HG02571 (cell line): ENCODE measurements around the gene MIGA2.
A peak's percentile ranks its signal among the peaks of the same experiment; 100 is the strongest.

ENCODE experiments used
- ATAC-seq: cut with Tn5 transposase; IDR thresholded peaks from one replicate; pipeline ENCODE4 v1.9.1; 2021; ENCODE audit warnings: mild to moderate bottlenecking, moderate library complexity; ENCODE audit not compliant: unreplicated experiment

MIGA2 gene

DNA sequence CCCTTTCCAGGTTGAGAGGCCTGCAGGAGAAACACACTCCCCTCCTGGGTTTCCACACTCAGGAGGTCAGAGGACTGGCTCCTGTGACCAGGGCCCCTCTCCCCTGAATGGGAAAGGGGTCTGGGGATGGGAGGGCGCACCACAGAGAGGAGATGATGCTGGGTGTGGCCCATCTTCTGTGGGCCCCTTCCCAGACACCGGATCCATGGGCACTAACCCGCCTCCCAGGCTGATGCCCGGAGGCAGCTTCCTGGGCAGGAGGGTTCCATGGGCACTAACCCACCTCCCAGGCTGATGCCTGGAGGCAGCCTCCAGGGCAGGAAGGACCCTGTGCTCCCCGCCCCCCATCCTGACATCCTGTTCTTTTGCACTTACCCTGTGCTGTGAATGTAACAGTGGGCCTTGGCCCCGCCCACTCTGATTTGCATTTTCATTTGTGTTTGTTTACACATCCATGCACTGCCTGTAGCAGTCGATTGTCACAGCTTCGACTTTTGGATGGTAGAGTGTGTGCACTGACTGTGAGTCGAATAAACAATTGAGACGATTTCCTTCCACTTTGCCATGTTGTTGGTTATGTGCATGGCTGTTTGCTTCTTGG is 35.2 kb downstream of the MIGA2 start:
- no peak for ATAC-seq

DNA sequence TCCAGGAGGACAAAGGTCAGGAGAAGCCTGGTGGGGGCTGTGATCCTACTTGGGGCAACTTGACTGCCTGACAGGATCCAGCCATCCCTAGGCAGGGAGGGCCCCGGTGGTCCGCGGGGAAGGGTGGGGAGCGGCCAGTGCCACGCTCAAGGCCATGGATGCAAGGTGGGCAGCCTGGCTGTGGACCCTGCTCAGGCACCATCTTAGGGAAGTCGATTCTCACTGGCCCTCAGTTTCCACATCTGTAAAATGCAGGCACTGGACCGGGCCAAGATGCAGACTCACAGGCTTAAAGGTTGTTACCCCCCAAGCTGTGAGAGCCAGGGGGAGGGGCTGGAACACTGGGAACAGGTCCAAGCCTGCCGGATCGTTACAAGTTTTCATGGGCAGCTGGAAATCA is 35.7 kb downstream of the MIGA2 start:
- ATAC-seq: no peak

DNA sequence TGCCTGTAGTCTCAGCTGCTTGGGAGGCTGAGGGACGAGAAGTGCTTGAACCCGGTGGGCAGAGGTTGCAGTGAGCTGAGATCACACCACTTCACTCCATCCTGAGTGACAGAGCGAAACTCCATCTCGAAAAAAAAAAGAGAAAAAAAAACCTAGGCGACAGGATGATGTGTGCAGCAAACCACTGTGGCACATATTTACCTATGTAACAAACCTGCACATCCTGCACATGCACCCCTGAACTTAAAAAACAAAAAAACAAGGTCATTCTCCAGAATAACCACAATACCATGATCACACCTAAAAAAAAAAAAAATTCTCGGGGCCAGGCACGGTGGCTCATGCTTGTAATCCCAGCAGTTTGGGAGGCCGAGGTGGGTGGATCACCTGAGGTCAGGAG is 37.0 kb downstream of the MIGA2 start:
- ATAC-seq: no peak

DNA sequence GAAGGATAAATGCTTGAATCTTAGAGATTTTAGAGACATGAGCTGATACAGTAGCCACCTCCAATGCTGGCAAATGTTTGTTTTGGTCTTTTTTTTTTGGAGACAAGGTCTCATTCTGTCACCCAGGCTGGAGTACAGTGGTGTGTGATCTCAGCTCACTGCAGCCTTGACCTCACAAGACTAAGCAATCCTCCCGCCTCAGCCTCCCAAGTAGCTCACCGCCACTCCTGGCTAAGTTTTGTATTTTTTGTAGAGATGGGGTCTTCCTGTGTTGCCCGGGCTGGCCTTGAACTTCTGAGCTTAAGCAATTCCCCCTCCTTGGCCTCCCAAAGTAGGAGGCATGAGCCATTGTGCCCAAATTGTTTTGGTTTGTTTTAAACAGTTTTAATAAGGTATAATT is 37.7 kb downstream of the MIGA2 start:
- no peak for ATAC-seq

DNA sequence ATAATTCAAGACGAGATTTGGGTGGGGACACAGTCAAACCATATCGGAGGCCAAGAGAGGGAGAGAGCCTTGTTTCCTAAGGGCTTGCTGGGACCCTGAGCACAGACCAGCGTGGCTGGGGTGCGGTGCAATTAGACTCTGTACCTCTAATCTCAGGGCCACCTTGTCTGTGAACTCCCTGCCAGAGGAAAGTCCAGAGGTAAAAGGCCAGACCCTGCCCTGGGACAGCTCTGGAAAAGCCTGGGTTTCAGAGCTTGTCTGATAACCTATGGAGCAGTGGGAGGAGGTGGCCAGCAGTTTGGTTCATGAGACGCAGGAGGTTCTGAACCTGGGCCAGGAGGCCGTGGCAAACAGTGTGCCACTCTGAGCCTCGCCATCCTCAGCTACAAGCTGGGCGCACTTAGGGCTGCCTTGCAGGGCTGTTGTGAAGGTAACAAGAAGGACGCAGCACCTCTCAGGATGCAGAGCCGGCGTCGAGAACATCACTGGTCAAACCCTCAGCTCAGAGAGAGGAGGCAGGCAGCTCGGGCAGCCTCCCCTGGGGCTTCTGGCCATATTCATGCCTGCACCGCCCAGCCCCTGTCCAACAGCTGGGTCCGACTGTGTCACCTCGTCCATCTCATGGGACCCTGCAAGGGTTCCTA is 39.7 kb downstream of the MIGA2 start:
- no peak for ATAC-seq

DNA sequence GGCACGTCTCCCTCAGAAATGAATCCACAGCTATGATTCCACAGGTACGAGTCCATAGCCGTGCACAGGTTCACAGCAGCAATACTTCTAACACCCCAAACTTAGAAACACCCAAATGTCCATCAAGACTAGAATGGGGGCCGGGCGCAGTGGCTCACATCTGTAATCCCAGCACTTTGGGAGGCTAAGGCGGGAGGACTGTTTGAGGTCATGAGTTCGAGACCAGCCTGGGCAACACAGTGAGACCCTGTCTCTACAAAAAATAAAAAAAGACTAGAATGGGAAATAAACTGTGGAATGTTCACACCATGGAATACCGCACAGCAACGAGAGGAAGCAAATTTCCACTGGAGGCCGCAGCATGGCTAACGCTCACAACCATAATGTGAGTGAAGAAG is 40.2 kb downstream of the MIGA2 start:
- no peak for ATAC-seq

DNA sequence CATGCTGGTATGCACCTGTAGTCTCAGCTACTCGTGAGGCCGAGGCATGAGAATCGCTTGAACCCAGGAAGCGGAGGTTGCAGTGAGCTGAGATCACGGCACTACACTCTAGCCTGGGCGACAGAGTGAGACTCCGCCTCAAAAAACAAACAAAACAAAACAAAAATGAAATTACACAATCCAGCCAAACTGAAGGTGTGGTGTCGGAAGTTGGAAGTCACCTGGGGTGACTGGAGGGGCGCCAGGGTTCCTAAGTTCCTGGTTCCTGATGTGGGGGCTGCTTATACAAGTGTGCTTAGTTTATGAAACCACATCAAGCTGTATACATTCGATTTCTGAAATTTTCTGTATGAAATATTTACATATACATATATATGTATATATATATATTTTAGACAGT is 40.8 kb downstream of the MIGA2 start:
- ATAC-seq: no peak

DNA sequence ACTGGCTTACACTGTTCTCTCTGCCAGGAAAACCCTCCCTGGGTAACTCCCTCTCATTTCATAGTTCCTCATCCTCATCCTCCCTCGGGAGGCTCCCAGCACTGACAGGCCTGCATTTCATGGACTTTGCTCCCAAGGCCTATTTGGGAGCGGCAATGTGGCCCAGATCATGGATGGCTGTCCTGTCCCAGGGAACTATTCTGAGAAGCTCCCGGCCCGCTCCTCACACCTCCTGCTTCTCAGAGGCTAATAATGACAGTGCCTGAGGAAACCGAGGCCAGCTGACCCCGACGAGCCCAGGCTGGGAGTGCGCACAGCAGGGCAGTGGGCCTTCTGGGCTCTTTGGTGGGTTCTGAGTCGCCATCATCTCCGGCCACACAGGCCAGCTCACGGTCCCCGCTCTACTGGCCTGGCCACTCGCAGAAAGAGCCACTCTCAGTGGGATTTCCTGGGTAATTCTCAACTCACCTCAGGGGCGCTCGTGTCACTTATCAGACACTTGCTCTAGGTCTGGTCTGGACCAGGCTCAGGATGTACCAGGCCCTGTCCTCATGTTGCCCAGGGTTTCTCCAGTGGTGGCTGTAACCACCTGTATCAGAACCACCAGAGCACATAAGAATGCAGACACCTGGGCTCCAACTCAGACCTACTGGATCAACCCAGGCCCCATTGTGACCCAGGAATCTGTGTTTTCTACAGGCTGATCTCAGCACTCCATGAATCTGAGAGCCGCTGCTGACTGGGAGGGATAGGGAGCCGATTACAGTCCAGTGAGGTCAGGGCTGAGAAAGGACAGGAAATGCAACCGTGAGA is 42.5 kb downstream of the MIGA2 start:
- no peak for ATAC-seq

DNA sequence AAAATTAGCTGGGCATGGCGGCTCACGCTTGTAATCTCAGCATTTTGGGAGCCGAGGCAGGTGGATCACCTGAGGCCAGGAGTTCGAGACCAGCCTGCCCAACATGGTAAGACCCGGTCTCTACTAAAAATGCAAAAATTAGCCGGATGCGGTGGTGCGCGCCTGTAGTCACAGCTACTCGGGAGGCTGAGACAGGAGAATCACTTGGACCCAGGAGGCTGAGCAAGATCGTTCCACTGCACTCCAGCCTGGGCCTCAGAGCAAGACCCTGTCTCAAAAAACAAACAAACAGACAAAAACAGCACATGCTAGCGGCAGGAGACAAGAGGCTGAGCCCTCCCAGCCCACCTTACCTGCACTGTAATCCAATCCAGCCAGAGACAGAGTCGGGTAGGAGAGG is 43.4 kb downstream of the MIGA2 start:
- no peak for ATAC-seq

DNA sequence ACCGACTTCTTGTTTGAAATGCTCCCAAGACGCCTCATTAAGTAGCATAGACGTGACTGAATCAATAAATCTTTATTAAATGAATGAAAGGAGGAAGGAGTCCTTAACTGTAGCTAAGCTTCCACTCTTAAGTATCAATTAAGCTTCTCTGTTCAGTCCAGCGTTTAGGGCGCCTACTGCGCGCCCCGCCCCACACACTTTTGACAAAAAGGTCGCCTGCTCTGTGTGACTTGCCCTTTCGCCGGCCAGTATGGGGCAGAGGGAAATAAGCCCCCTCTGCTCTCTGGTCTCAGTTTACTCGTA is 43.8 kb downstream of the MIGA2 start:
- no peak for ATAC-seq

DNA sequence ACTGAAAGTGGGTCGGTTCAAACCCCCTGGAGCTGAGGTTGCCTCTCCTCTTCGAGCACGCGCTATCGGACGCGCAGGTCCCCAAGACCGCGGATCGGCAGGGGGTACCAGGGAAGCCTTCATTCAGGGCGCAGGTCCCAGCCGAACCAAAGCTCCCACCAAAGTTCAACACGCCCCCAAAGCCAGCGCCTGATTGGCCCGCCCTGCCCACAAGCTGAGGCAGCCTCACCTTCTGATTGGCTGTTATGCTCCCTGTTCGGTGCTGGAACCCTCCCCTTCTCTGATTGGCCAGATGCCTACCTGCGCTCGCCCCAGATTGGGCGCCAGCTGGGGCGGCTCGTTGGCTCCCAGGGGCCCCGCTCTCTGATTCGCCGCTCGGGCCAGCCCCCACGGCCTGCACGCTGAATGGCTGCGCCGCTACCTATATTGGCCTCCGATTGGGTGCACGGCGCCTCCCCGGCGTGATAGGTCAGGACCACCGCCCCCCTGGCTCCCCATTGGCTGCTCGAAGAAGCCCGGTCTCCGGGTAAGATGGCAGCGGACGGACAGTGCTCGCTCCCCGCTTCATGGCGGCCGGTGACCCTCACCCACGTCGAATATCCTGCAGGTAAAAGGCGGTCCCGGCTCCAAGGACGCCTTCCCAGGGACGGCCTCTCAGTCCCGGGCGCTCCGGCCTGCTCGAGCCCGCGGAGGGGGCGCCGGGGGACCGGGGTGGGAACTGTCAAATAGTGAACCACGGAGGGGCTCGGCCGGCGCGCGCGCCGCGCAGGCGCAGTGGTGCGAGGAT is 44.4 kb downstream of the MIGA2 start, which contains the start of gene DOLPP1:
Gene DOLPP1 (plus strand): TSS at position 511 of the 787 bp plus-strand sequence. CDS start 21 bp downstream, at position 532.
- peak; percentile 89 for ATAC-seq

DNA sequence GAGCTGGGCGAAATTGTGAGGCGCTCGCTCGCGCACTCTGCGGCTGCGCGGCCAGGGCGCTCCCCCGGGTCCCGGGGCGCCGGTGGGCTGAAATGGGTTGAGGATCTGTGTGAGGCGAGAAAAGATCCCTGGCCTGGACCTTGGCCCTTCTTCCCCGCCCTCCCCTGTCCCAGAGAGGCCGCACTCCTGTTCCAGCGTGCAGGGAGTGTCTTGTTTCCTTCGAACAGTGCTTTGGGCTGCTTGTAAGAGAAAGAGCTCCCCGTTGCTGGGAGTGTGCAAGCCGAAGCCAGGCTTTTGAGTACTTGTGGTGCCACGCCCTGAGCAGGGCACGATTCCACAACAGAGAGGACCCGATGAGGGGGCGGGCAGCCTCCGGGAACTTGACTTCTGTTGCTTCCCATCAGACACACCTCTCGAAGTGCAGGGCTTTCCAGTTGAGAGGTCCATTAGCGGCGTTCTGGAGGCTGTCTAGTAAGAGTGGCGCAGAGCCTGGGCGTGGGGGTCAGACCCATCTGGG is 45.0 kb downstream of the MIGA2 start:
- ATAC-seq: no peak

DNA sequence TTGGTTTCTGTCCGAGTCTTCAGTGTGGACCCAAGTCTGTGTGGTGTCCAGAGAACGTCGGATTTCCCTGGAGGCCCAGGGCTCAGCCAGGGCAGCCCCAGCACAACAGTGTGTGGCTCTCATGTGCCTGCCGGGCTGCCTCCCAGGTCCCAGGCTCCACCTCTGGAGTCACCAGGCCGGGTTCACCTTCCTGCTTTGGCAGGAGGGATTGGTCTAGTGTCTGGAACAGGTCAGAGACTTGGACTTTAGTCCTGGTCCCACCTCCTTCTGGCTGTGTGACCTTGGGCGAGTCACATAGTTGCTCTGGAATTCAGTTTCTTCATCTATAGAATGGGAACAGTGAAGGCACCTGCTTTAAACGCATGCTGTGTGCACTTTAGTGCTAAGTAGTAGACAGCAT is 47.7 kb downstream of the MIGA2 start:
- no peak for ATAC-seq

DNA sequence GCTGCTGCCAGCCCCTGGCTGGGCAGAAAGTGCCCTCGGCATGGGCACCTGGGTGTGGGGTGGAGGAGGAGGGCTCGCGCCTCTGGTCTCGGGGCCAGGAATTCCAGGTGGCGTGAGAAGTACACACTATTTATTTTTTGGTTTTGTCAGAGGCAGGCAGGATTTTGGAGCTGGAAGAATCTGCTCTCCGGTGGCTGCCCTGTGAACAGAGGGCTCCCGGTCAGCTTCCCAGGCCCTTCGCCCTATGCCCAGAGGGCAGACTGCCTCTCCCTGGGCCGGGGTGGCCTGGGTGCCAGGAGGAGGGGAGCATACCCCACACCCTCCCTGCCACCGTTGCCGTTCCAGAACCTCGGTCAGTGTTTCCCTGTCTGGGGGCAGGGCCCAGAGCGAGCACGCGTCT is 52.8 kb downstream of the MIGA2 start:
- ATAC-seq: no peak

DNA sequence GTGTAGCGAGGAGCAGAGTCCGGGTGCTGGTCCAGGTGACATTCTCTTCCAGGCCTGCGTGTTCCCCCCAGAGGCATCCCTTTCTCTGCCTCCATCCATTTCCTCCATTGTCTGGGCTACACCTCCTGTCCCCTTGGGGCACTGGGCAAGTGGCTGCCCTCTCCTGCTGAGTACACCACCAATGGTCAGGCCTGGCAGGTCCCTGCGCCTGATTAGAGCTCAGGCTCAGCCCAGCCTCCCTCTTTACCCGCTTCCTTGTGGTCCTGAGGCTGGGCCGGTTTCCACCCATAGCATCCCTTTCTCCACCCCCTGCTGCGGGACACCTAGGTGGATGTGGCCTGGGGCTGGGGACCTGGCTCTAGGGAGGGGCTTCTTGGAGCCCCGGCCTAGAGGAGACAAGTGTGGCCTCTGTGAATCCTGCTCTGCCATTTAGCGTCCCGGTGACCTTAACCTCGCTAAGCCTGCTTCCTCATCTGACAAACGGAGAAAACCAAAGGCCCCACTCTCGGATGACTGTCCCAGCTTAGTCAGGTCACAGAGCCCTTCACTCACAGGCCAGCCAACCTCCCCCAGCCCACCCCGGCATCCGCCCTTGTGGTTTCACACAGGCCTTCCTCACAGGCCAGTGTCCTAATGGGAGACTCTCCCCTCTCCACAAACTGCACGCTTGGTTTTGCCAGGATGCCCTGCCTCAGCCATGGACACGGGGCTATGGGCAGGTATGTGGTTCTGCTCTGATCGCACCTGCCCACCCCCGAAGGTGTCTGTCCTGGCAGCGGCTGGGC is 57.4 kb downstream of the MIGA2 start:
- ATAC-seq: no peak

DNA sequence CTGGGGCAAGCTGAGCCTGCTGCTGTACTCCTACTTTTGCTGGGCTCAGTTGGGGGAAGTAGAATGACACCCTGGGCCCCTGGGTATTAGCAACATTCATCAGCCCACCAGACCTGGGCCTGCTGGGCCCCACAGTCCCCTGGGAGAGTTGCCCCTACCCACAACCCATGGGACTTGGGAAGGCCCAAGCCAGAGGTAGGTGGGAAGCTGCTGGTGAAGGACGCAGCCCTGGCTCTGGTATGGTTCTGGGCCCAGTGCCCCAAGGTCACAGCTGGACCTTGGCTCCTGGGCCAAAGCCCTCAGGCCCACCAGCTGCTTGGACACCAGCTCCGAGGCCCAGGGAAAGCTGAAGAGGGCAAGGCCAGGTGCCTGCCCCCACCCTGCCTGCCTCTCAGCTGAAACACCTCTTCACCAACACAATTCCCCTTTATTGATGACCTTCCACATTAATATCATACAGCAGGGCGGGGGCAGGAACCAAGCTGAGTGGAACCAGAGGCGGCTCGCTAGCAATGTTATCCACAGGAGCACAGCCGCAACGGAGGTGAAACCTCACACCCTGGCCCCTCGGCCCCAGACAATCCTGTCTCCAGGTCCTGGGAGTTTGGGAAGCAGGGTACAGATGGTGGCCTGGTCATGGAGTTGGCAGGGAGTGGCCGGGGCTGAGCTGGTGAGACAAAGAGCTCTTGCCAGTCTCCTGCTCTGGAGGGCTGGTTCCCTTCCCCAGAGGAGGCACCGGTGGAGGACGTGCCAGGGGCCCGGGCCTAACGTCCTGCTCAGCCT is 58.2 kb downstream of the MIGA2 start:
- ATAC-seq: no peak

DNA sequence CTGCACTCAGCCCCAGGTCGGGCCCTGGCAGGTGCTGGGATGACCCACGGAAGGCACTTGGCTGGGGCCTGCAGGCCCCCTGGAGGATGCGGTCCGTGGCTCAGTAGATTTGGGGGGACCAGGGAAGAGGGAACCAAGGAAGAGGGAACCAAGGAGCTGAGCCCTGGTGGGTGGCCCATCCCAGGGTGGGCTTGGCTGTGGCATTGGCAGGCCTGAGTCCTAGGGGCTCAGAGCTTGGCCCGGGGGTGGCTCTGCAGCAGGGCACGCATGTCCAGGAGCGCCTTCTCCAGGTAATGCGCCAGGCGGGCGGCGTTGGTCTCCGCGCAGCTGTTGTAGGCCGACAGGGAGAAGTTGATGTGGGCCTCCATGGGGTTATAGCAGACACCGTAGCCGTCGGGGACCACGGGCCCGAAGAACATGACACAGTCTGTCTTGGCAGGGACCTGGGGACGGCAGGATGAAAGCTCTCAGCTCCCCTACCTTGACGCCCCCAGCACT is 58.8 kb downstream of the MIGA2 start:
- no peak for ATAC-seq

DNA sequence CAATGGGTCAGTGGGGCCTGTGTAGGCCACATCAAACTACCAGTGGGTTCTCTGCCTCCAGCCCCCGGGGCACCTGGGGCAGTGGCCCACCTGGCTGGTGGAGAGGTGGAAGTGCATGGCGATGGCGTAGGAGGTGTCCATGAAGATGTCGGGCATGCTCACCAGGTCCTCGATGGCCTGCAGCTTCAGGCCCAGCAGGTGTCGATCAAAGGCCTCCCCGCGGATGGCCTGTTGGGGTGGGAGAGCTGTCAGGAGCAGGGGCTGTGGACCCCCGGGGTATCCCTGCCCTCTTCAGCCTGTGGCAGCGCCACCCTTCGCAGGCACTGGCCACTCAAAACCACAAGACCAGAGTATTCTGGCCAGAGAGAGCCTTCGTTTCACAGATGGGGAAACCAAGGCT is 59.5 kb downstream of the MIGA2 start:
- ATAC-seq: no peak

DNA sequence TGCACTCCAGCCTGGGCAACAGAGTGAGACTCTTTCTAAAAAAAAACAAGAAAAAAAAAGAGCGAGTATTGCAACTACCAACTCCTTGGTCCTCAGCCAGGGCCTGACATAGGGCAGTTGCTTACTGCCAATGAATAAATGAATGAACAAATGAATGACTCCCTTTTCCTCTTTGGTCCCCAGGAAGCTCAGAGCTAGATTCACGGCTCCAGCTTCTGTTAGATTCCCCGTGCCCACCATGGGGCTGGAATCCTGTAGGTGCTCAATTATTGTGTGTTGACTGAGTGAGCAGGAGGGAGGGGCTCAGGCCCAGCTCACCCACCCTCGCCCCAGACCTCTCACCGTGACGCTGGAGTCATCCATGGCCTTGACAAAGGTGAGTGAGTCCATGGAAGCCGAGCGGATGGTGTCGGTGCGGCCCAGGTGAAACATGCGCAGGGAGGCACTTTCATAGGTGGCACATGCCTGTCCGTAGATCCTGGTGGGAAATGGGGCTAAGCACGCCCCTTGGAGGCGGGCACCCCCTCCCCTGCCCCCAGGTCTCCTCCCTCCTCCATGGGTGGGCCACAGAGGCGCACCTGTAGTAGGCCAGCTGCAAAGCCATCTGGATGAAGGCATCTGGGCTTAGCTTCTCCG is 61.4 kb downstream of the MIGA2 start:
- ATAC-seq: no peak
